ENCODE results near the gene PDZD2.
"Not testable (repeated sequence)": the region's sequence is repeated elsewhere in the genome, so short reads cannot be mapped to it uniquely, and the experiment has no call there.

The PDZD2 gene

DNA sequence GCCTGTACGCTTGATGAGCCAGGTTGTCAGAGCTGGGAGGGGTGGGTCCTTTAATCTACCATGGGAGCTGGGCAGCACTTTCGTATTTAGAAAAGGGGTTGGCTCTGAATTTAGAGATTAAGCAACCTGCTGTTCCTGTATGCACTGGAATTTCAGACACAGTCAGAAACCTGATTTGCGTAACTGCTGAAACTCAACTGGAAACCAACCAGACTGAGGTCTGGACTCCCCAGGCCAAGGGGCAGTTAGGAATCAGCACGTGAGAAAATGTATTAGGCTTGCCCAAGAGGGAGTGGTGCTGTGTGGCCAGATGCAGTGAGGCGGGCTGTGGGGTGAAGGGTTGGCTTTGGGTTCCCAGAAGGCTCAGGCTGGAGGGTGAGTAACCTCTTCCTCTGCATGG lies 300.2 kb downstream of the PDZD2 start:
- DNase-seq: no peak

DNA sequence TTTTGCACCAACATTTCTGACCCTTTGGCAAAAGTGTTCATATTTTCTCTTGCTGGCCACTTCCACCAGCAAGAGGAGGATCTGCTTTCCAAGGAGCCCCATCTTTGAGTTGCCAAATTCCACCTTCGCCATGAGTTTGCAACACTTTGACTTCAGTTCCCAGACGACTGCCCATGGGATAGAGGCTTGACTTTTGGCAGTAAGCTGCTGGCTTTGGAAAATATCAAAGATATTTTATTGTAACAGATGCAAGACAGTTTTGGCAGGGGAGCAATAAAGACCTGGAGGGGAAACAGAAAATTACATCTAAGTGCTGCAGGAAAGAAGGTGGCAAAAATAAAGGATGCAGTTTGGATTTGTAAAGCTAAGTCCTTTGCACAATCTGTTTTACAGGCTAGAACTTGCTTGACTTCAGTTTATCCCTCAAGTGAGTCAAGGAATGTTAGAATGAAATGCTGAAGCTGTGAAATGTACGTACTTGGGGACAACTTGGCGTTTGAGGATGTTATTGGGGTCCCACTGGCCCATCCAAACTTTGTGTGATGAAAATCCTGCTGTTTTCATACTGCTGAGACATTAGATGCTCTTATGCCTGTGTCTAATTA lies 302.3 kb downstream of the PDZD2 start:
- DNase-seq: no peak

DNA sequence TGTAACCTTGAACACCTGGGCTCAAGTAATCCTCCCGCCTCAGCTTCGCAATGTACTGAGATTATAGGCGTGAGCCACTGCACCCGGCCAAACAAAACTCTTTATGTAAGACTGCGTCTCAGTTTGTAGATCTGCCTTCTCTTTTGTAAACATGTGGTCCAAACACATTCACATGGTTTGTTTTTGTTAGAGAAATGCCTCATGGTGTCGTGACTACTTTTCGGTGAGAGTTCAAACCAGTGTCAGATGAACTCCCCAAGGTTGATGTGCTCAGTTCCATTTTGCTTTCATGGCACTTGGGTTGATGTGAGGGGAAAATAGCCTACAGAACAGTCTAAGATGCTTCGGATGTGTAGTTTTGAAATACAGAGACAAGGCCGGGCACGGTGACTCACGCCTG lies 303.6 kb downstream of the PDZD2 start:
- no peak for DNase-seq

- no peak for DNase-seq
Measured at GRCh38 chr5:31944684-31945445, 305.9 kb downstream of the PDZD2 start.

DNA sequence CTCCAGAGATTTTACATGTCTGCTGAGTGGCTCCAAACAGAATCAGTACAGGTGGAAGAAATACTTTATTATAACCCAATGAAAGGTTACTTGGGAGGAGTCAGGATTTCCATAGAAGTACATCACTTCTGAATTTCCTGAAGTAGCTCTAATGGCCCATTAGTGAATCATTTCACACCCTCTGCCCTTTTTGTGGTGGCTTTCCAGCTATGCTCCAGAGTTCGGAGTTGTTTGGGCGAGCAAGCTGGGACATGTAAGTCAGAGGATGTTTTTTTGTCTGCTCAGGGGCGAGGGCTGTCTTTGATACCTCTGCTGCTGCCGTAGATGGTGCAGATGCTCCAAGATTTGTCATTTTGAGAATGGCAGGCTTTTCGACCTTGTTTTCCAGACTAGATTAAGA lies 309.1 kb downstream of the PDZD2 start:
- DNase-seq: no peak

GRCh38 chr5:31952067-31952466 lies 313.1 kb downstream of the PDZD2 start:
- no peak for DNase-seq

DNA sequence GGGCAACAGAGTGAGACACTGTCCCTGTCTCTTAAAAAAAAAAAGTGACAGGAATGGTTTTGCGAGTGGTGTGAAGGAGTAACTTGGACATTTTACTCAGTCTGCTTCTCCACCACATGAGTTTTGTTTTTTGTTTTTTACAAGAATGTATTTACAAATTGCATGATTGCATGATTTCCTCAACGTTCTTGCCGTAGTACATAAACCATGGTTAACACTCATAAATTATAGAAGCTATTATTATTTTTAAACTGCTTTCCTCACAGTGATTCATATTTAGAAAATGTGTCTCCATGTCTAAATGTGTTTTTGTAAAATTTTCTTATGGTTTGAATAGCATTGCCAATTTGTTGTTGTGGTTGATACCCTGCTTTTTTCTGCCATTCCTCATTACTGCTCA lies 315.2 kb downstream of the PDZD2 start:
- no peak for DNase-seq

DNA sequence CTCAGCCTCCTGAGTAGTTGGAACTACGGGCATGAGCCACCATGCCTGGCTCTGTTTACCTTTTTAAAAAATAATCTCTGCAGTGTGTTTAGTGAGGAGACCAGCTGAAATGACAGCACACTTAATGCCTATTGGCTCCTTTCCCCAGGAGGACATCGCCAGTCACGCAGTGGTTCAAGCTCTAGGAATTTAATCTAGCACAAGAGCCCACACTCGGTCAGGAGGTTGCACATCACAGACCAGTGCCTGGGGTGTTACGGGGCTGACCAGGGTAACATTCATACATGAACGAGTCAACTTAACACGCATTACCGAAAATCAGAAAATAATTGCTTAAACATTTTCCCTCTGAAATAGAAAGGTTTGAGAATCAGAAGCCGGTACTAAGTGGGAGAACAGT lies 318.2 kb downstream of the PDZD2 start:
- no peak for DNase-seq

GRCh38 chr5:31962351-31962751 lies 323.4 kb downstream of the PDZD2 start:
- no peak for DNase-seq

GRCh38 chr5:31962871-31963307 lies 324.0 kb downstream of the PDZD2 start:
- no peak for DNase-seq

- DNase-seq: no peak
Measured at GRCh38 chr5:31963358-31964006, 324.6 kb downstream of the PDZD2 start.

- DNase-seq: no peak
Measured at GRCh38 chr5:31964007-31964360, 325.1 kb downstream of the PDZD2 start.

- DNase-seq: no peak
Measured at GRCh38 chr5:31965227-31965626, 326.3 kb downstream of the PDZD2 start.

- DNase-seq: no peak
Measured at GRCh38 chr5:31966936-31967335, 328.0 kb downstream of the PDZD2 start.

DNA sequence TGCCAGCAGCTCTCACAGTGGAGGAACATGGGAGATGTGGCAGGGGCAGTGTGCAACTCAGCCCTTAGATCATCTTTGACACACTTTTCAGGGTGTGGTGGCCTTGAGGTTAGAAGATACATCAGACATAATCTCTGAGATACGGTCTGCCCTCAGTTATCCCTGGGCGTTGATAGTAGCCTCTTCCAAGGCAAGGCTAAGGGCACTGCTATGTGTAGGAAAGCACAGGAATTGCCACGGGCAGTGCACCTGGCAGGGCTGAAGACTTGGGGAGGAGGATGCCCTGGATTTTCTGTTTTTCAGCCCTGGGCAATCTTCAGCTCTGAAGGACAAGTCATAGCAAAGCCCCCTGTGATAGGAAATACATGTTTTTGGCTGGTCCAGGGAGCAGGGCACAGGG lies 328.5 kb downstream of the PDZD2 start:
- no peak for DNase-seq

- no peak for DNase-seq
Measured at GRCh38 chr5:31972558-31972957, 333.6 kb downstream of the PDZD2 start.

GRCh38 chr5:31975189-31975612 lies 336.3 kb downstream of the PDZD2 start:
- DNase-seq: not testable (repeated sequence)

DNA sequence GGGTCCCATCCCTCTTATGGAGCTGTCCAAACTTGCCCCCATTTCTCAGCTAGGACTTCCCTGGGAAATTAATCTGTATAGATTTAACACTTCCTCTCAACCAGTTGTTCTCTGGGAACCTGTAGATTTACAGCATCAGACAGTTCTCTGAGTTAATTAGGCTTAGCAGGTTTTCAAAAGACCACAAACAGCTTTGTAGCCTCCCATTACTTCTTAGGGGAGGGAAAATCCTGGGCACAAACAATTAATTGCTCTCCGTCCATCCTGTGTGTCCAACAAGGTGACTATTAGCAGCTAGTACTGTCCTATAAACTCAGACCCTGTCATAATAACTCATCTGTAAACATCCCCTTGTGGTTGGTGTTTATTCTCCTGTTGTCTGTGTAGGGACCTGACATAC lies 337.2 kb downstream of the PDZD2 start:
- no peak for DNase-seq

GRCh38 chr5:31981361-31981945 lies 342.5 kb downstream of the PDZD2 start:
- no peak for DNase-seq

GRCh38 chr5:31982027-31982426 lies 343.1 kb downstream of the PDZD2 start:
- DNase-seq: no peak

DNA sequence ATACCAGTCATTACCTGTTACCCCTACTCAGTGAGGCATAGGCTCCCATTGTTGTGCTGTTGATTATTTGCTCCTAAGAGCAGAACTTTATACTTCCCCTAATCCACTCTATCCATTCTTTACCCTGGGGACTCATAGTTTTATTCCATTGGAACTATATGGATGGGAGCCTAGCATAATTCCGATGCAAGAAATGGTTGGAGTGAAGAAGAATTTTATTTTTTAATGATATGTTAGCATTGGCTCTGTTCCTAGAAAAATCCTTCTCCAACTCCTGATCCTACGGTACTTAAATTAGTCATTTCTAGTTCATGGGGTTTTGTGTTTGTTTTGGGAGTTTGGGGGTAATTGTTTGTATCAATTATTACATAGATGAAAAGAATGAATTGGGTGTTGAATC lies 343.7 kb downstream of the PDZD2 start:
- no peak for DNase-seq

DNA sequence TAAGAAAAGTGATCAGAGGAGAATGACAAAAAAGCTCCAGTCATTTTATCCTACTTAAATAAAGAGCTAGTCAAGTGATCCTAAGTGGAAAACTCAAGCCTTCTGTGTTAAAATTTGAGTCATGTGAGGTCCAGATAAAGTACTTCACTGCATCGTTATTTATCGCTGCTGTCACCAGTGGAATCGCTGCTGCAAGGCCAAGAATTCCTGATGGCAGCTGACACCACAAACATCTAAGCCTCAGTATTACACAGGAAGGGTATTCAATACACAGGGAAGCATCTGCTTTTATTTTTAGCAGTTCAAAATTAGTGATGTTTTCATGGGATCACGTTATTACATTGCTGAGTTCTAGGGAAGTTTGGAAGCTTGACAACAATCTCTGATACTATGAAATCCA lies 344.9 kb downstream of the PDZD2 start:
- no peak for DNase-seq

DNA sequence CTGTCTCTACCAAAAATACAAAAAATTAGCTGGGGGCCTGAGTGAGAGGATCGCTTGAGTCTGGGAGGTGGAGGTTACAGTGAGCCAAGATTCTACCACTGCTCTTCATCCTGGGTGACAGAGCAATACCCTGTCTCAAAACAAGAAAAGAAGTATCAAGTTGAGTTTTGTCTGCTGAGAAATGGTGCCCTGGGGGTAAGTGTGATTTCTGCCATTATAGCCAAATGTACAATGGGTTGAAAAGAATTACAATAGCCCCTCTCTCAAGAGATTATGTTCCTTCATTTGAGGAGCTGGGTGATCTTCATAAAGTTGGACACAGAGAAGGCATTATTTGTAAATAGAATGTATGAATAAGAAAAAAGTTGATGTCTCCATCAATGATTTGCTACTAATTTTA lies 345.8 kb downstream of the PDZD2 start:
- DNase-seq: no peak

- DNase-seq: no peak
Measured at GRCh38 chr5:31986101-31986500, 347.2 kb downstream of the PDZD2 start.

All from cortex of kidney (tissue), 1 donor.